Testis (tissue), 5 donors: Measurements from ENCODE around the gene SF3B2. TPM values are rescaled to one million over a fixed set of nuclear protein-coding genes. Genes with fewer than 3 reads are reported as not detected.

Experiments
- DNase-seq: peaks from one replicate; pipeline ENCODE4 v3.0.0-alpha.2; 2019
- H3K27ac ChIP-seq, 2 donors: fragments of 200-600 bp; sonication (generic); one replicate each; pipeline ENCODE4 v1.5.1; 2019
- H3K27me3 ChIP-seq: fragments of 200-600 bp; sonication (generic); one replicate; pipeline ENCODE4 v1.5.1; 2019
- H3K36me3 ChIP-seq: fragments of 200-600 bp; sonication (generic); one replicate; pipeline ENCODE4 v1.5.1; 2017; ENCODE audit warnings: low read depth; ENCODE audit errors: missing control alignments
- H3K4me1 ChIP-seq: fragments of 200-600 bp; sonication (generic); one replicate; pipeline ENCODE4 v1.5.1; 2019
- H3K4me3 ChIP-seq, 2 donors: fragments of 200-600 bp; sonication (generic); one replicate each; pipeline ENCODE4 v1.5.1; 2017 to 2019
- H3K9me3 ChIP-seq: fragments of 200-600 bp; sonication (generic); one replicate; pipeline ENCODE4 v1.5.1; 2017
- POLR2A ChIP-seq: fragments of 450-650 bp; IDR thresholded peaks from one replicate; pipeline ENCODE4 v1.6.1; 2017; ENCODE audit warnings: antibody characterized with exemption, mild to moderate bottlenecking, moderate library complexity
- WGBS, 2 donors: methylation state at CpG; one replicate each; pipeline ENCODE4 v1.1.5; 2018; 5-methylcytosine and 5-hydroxymethylcytosine counted together
- intact Hi-C: fragments of 100-400 bp; cut with DNase I; formaldehyde crosslinking; loops from one replicate; pipeline ENCODE4 v1.15.1; 2023; ENCODE audit warnings: low total_unique reads
- long read RNA-seq, 2 donors: transcript quantifications; one replicate each; lab custom pipeline, GENCODE V29; 2026
- polyA plus RNA-seq: library from polyadenylated mRNA; stranded (reverse); fragments of 350-450 nt; fragmentation: Illumina TruSeq; extraction: RNeasy Lipid Tissue Mini Kit (QIAGEN cat#74804); gene quantifications from one replicate; pipeline ENCODE4 v1.2.3, GENCODE V29; 2014; ENCODE audit warnings: low read depth, low replicate concordance; ENCODE audit not compliant: insufficient read depth
- total RNA-seq, 2 donors: library from RNA; depleted of rRNA; stranded (reverse); fragments of >200 nt; gene quantifications; one replicate each; pipeline ENCODE4 v1.2.3, GENCODE V29; 2016
- TF ChIP-seq, protein P1 (sequence below), 3 experiments: fragments of 450-650 bp in 2 of 3; fragments of 200-600 bp in 1 of 3; sonication (generic) in 1 of 3; IDR thresholded peaks; one replicate each; pipeline ENCODE4 v1.5.1; 2016 to 2019; ENCODE audit warnings: antibody characterized with exemption in 3 of 3, mild to moderate bottlenecking in 2 of 3, moderate library complexity in 1 of 3

SF3B2 gene, protein sequence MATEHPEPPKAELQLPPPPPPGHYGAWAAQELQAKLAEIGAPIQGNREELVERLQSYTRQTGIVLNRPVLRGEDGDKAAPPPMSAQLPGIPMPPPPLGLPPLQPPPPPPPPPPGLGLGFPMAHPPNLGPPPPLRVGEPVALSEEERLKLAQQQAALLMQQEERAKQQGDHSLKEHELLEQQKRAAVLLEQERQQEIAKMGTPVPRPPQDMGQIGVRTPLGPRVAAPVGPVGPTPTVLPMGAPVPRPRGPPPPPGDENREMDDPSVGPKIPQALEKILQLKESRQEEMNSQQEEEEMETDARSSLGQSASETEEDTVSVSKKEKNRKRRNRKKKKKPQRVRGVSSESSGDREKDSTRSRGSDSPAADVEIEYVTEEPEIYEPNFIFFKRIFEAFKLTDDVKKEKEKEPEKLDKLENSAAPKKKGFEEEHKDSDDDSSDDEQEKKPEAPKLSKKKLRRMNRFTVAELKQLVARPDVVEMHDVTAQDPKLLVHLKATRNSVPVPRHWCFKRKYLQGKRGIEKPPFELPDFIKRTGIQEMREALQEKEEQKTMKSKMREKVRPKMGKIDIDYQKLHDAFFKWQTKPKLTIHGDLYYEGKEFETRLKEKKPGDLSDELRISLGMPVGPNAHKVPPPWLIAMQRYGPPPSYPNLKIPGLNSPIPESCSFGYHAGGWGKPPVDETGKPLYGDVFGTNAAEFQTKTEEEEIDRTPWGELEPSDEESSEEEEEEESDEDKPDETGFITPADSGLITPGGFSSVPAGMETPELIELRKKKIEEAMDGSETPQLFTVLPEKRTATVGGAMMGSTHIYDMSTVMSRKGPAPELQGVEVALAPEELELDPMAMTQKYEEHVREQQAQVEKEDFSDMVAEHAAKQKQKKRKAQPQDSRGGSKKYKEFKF
- total RNA-seq = 100 to 1,000 TPM; 307 to 315 TPM
- 341 TPM for polyA plus RNA-seq
- long read RNA-seq, donor 1, transcript SF3B2-212 (4 exons, 616 nt) = minor isoform, 6 of 103 reads
- long read RNA-seq, donor 1, transcript SF3B2-201 (22 exons, 2,903 nt) = major isoform, 13 of 103 reads
- long read RNA-seq, donor 1, partial matches to known transcripts = 81 of 103 reads
- long read RNA-seq, donor 1, other reads (novel, unspliced or antisense) = 0 of 103 reads
- long read RNA-seq, donor 2, transcript SF3B2-201 (22 exons, 2,903 nt) = major isoform, 11 of 73 reads
- long read RNA-seq, donor 2, partial matches to known transcripts = 56 of 73 reads
- long read RNA-seq, donor 2, other reads (novel, unspliced or antisense) = 0 of 73 reads

DNA sequence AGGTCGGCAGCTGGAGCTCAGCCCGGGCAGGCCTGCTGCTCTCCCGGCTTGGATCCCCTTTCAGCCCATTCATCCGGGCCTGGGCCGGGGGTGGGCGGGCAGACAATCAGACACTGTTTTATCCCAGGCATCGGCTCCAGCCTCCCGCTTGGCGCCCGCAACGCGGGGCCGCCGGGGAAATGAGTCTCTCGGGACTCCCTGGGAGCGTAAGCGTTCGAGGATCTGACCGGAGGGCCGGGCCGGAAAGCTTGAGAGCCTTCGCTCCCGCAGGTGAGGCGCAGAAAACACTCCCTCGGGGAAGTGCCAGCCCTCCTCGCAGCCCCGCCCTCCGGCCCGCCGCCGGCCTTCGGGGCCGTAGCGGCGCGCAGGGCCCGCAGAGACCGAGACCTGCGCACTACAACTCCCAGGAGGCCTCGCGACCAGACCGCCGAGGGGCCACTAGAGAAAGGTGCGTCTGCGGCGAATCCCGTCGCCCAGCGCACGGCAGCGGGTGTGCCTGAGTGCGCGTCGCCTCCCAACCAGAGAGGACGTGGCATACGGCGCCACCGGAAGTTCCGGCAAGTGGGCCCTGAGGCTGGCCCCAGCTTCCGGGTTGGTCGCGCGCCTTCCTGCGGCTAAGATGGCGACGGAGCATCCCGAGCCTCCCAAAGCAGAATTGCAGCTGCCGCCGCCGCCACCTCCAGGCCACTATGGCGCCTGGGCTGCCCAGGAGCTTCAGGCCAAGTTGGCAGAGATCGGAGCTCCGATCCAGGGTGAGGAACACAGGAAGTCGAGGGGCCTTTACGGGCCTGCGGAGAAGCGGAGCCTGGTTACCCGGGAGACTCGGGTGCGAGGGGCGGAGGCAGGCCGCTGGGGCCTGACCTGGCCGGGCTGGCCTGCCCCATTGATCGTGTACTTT is at the start of gene SF3B2:
Gene SF3B2 (plus strand): TSS at position 599 of the 898 bp plus-strand sequence. CDS start 21 bp downstream, at position 620.
- peak; percentile 99 for DNase-seq
- H3K4me1 ChIP-seq = peaks cover 37% of the 10 kb centered on the region
- peak within 1 kb of the TSS; percentile 80 to 85 for H3K27ac ChIP-seq
- no peaks in the 10 kb centered on the region for H3K27me3 ChIP-seq
- intact Hi-C loops = no loop called here
- H3K9me3 ChIP-seq = no peaks in the 10 kb centered on the region
- peak within 1 kb of the TSS; percentile 79 to 96 for H3K4me3 ChIP-seq
- no peaks in the 10 kb centered on the region for H3K36me3 ChIP-seq
- TF ChIP-seq, protein P1, sequence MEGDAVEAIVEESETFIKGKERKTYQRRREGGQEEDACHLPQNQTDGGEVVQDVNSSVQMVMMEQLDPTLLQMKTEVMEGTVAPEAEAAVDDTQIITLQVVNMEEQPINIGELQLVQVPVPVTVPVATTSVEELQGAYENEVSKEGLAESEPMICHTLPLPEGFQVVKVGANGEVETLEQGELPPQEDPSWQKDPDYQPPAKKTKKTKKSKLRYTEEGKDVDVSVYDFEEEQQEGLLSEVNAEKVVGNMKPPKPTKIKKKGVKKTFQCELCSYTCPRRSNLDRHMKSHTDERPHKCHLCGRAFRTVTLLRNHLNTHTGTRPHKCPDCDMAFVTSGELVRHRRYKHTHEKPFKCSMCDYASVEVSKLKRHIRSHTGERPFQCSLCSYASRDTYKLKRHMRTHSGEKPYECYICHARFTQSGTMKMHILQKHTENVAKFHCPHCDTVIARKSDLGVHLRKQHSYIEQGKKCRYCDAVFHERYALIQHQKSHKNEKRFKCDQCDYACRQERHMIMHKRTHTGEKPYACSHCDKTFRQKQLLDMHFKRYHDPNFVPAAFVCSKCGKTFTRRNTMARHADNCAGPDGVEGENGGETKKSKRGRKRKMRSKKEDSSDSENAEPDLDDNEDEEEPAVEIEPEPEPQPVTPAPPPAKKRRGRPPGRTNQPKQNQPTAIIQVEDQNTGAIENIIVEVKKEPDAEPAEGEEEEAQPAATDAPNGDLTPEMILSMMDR (IDR thresholded peaks at IDR 0.05) = no peak
- peak; percentile 41 for TF ChIP-seq POLR2A
- 0 to 1% methylated on average over 25 to 62 of the region's 84 CpGs for WGBS, 2 donors

DNA sequence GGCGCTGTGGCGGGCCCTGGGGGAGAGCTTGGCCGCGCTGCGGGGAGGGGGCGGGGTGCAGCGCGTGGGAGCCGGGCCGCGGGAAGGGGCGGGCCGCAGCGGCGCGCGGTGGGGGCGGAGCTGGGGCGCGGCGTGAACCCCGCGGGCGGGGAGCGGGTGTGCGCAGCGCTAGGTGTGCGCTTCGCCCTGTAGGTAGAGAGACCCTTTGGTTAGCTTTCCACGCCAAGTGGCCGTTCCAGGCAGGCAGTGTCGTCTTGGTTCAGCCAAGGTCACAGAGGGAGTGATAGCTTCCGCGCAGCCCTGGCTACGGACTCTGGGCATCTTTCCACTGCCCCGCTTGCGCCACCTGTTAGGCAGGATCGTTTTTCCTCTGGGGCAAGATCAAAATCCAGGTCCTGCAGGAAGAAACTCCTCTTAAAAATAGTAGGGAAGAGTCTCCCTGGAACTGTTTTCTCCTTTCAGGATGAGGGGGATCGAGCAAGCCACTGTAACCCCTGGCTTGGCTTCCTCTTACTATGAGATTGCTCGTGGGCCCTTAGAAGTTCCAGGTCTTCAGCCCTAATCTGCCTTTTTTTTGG is 49.4 kb upstream of the SF3B2 start:
- Histone ChIP-seq H3K4me1 (peaks cover 16% of the 10 kb centered on the region), H3K9me3 (no peaks in the 10 kb centered on the region), H3K36me3 (no peaks in the 10 kb centered on the region), H3K27ac (peak overlapping the region; percentile 92 to 98), H3K4me3 (peak overlapping the region; percentile 90 to 93), H3K27me3 (no peaks in the 10 kb centered on the region)
- 0% methylated on average over 7 to 37 of the region's 40 CpGs for WGBS, 2 donors
- peak; percentile 71 for DNase-seq
- TF ChIP-seq, protein P1 (IDR thresholded peaks at IDR 0.05) = no peak
- no peak for TF ChIP-seq POLR2A
- intact Hi-C loops = no loop called here

DNA sequence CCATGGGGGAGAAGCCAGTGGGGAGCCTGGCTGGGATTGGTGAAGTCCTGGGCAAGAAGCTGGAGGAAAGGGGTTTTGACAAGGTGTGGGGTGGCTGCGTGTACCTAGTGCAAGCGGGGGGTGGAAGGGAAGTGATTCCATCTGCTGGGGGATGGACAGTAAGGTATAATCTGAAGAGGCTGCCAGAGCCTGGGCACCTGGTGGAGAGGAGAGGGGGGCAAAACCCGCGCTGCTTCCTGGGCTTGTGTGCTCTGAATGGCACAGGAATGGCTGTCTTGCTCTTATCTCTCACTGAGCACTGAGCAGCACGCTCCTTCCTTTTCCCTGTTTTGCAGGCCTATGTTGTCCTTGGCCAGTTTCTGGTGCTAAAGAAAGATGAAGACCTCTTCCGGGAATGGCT is 48.9 kb upstream of the SF3B2 start:
- no peaks in the 10 kb centered on the region for H3K36me3 ChIP-seq
- H3K27ac ChIP-seq = peak overlapping the region in 1 of 2 donors; percentile 98
- TF ChIP-seq, protein P1 (IDR thresholded peaks at IDR 0.05) = no peak
- no peak for TF ChIP-seq POLR2A
- H3K9me3 ChIP-seq = no peaks in the 10 kb centered on the region
- intact Hi-C loops = no loop called here
- WGBS, 2 donors = 41 to 49% methylated on average over 5 to 6 of the region's 6 CpGs
- peaks cover 16% of the 10 kb centered on the region for H3K4me1 ChIP-seq
- no peaks in the 10 kb centered on the region for H3K27me3 ChIP-seq
- peak overlapping the region in 1 of 2 donors; percentile 93 for H3K4me3 ChIP-seq
- no peak for DNase-seq
